Ammon's horn (tissue), 1 donor: Measurements from ENCODE around the gene CFAP61.
A peak's percentile ranks its signal among the peaks of the same experiment; 100 is the strongest.

Experiments
- DNase-seq: peaks from one replicate; pipeline ENCODE4 v3.0.0-alpha.2; 2016; ENCODE audit warnings: low spot score

CFAP61 gene

GRCh38 chr20:20366551-20366875 lies 314.2 kb downstream of the CFAP61 start:
- DNase-seq = no peak

- no peak for DNase-seq
Measured at GRCh38 chr20:20366876-20367574, 314.7 kb downstream of the CFAP61 start.

- DNase-seq = peak; percentile 57
Measured at GRCh38 chr20:20367575-20368417, 315.5 kb downstream of the CFAP61 start, which contains the start of gene INSM1. Gene INSM1 (plus strand): TSS chr20:20368104. CDS start chr20:20368268, 164 bp downstream.

GRCh38 chr20:20368418-20369249 lies 316.3 kb downstream of the CFAP61 start:
- DNase-seq = no peak

GRCh38 chr20:20369250-20370093 lies 317.1 kb downstream of the CFAP61 start:
- no peak for DNase-seq

GRCh38 chr20:20370094-20370575 lies 317.8 kb downstream of the CFAP61 start:
- no peak for DNase-seq

- no peak for DNase-seq
Measured at GRCh38 chr20:20371083-20371482, 318.8 kb downstream of the CFAP61 start.

GRCh38 chr20:20371681-20372080 lies 319.3 kb downstream of the CFAP61 start:
- DNase-seq = no peak

GRCh38 chr20:20373091-20373571 lies 320.8 kb downstream of the CFAP61 start:
- DNase-seq = peak; percentile 47

- no peak for DNase-seq
Measured at GRCh38 chr20:20375862-20376261, 323.5 kb downstream of the CFAP61 start.

- no peak for DNase-seq
Measured at GRCh38 chr20:20386192-20386591, 333.9 kb downstream of the CFAP61 start.

GRCh38 chr20:20390393-20390792 lies 338.1 kb downstream of the CFAP61 start:
- no peak for DNase-seq

- DNase-seq = no peak
Measured at GRCh38 chr20:20391115-20391514, 338.8 kb downstream of the CFAP61 start.

- no peak for DNase-seq
Measured at GRCh38 chr20:20391766-20392165, 339.4 kb downstream of the CFAP61 start.

GRCh38 chr20:20393207-20394120 lies 341.1 kb downstream of the CFAP61 start:
- DNase-seq = no peak

- no peak for DNase-seq
Measured at GRCh38 chr20:20395087-20395486, 342.8 kb downstream of the CFAP61 start.

- DNase-seq = no peak
Measured at GRCh38 chr20:20395903-20396568, 343.7 kb downstream of the CFAP61 start.

- DNase-seq = no peak
Measured at GRCh38 chr20:20396794-20397193, 344.5 kb downstream of the CFAP61 start.

- DNase-seq = no peak
Measured at GRCh38 chr20:20398123-20398522, 345.8 kb downstream of the CFAP61 start.
